Left cardiac atrium (tissue), 4 donors: Measurements from ENCODE around the gene IDUA. TPM values are rescaled to one million over a fixed set of nuclear protein-coding genes. Genes with fewer than 3 reads are reported as not detected.
A peak's percentile ranks its signal among the peaks of the same experiment; 100 is the strongest.
"Not testable (repeated sequence)": the region's sequence is repeated elsewhere in the genome, so short reads cannot be mapped to it uniquely, and the experiment has no call there.

ENCODE experiments used
- ATAC-seq, 2 donors: fragments of 200-7000 bp; cut with Tn5 transposase; one replicate each; pipeline ENCODE4 v1.9.1; 2020; ENCODE audit warnings: mild to moderate bottlenecking in 2 of 2, moderate library complexity in 2 of 2
- DNase-seq: peaks from one replicate; pipeline ENCODE4 v3.0.0-alpha.2; 2020
- intact Hi-C, 2 donors: fragments of 100-400 bp; cut with DNase I; formaldehyde crosslinking; loops; one replicate each; pipeline versions ENCODE4 v1.14.1 to v1.15.1; 2022 to 2023
- total RNA-seq, 2 donors: library from RNA; stranded (reverse); fragmentation: NEBNext Ultra II Directional; extraction: Animal tissue kit (Norgen Biotek cat#: 25700); gene quantifications; one replicate each; pipeline ENCODE4 v1.2.1, GENCODE V29; 2021
- donor health status: DM: no; HTN: yes; CAD: no.
- donor health status: DM: no; HTN: yes; CAD: no; lungs with severe emphysema.
- donor health status: DM: yes; HTN: yes; CAD: no.
- donor health status: Dilated cardiomyopathy.

IDUA gene
- total RNA-seq, 2 donors from 2014 or later, result 15.4 to 18.7 TPM

DNA sequence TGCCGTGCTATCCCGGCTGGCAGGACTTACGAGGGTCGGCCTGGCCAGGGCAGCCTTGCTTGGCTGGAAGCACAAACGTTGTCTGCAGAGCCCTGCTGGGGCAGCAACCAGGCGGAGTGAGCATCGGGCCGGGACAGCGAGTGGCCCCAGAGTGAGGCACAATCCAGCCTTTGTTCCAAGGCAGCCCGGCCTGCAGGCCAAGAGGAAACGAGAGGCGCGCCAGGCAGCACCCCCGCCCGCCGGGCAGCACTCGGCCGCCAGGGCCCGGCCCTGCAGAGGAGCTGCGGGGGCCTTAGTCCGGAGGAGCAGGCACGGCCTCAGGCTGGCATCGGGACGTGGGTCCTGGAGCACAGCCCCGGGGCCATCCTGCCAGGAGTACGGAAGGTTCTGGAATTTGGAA is 48.7 kb downstream of the IDUA start:
- DNase-seq, result peak; percentile 67
- peak; percentile 39 to 49 for ATAC-seq
- intact Hi-C loops, result no loop called here

DNA sequence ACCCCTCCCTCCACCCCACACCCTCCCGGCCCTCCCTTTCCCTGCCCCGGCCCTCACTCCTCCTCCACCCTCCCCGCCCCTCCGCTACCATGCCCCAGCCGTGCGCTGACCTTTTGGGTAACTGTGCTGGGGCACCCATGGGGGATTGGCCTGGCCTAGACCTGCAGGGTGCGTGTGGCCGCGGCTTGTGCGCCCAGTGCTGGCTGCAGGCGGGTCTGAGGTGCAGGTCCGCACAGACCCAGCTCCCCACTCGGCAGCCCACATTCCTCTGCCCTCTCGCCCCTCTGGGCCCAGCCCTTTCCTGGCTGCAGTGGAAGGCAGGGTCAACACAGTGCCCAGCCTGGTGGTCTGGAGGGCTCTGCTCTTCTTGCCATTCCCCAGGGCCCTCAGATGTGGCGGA is 49.3 kb downstream of the IDUA start:
- intact Hi-C loops, result no loop called here
- peak in 1 of 2 donors; percentile 0 for ATAC-seq
- DNase-seq, result no peak

GRCh38 chr4:1036976-1037810 is 50.3 kb downstream of the IDUA start:
- ATAC-seq (no peak), DNase-seq (no peak)
- intact Hi-C loops, result no loop called here

GRCh38 chr4:1038948-1039492 is 52.2 kb downstream of the IDUA start:
- intact Hi-C loops, result no loop called here
- ATAC-seq (no peak), DNase-seq (no peak)

GRCh38 chr4:1039493-1040343 is 52.9 kb downstream of the IDUA start:
- intact Hi-C loops, result no loop called here
- peak; percentile 65 for DNase-seq
- ATAC-seq, result peak; percentile 20 to 28

DNA sequence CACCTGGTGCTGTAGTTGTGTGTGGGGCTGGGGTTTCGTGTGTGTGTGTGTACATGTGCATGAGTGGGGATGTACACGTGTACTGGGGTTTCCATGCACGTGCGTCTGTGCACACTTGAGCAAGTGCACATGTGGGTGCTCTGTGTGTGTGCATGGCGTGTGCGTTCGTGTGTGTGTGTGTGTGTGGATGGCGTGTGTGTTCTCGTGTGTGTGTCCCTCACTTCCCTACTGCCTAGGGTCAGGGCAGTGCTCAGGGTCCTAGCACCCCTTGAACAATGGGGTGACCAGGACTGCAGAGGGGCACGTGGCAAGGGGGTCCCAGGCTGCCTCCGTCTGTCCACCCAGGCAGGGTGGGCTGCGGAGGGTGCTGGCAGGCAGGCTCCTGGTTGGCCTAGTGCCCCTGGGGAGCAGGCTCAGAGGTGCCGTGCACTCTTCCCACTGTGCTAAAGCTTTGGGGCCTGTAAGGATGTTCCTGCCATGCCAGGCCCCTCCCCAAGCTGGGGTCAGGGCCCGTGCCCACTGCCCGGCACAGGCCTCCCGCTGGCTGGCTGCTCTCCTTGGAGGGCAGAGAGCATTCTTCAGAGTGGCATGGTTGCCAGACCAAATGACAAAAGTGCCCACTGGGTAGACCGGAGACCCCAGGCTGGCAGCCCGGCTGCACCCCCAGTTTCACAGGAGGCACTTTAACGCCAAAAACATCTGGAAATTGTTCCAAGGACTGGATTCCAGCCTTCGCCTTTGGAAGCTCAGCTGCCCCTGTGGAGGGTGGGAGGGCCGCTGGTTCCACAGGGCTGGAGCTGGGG is 53.7 kb downstream of the IDUA start:
- DNase-seq (no peak), ATAC-seq (no peak)

GRCh38 chr4:1041147-1041935 is 54.5 kb downstream of the IDUA start:
- ATAC-seq (peak in 1 of 2 donors; percentile 2), DNase-seq (no peak)
- intact Hi-C loops, result no loop called here

More for the DNA sequence above, 53.7 kb downstream of the IDUA start:
- intact Hi-C loops, result no loop called here

DNA sequence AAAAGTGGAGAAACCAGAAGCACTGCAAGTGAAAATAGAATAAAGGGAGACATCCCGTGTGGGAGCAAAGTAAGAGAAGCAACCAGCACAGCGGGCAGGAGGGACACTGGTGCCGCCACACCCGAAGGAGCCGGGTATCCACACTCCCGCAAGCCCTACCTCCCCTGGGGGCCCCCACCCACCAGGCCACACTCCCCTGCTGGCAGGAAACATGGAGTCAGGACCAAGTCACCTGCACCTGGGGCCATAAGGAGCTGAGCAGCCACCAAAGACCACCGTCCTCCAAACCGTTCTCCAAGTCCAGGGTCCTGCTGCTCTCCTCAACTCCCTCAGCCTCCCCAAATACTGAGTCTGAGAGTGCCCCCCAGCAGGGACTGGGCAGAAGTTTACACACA is 55.1 kb downstream of the IDUA start:
- intact Hi-C loops, result no loop called here
- DNase-seq (no peak), ATAC-seq (no peak)

DNA sequence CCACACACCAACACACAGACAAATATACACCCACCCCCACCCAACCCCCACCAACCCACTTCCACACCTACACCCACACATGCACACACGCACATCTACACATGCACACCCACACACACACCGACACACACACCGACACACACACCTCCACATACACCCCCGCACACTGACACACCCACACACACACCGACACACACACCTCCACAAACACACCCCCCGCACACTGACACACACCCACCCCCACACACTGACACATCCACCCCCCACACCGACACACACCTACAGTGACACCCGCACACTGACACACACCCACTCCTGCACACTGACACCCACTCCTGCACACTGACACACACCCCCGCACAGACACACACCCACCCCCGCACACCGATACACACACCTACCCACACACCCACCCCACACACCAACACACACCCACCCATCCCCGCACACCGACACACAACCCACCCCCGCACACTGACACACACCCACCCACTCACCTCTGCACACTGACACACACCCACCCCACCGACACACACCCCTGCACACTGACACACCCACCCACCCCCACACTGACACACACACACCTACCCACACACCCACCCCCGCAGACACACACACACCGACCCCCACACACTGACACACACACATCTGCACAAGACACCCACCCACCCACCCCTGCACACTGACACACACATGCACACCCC is 55.7 kb downstream of the IDUA start:
- peak; percentile 24 for DNase-seq

DNA sequence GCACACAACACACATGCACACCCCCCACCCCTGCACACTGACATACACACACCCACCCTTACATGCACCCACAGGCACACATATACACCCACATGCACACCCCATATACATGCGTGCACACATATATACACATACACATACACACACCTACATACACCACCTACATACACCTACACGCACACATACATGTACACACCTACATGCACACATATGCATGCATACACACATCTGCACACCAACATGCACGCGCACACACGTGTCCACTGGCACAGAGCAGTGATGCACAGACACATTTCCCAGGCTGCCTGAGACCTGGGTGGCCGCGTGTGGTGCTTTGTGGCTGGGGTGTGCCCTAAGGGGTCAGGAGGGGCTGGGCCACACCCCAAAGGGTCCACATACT is 56.3 kb downstream of the IDUA start:
- intact Hi-C loops, result no loop called here
- no peak for ATAC-seq
- no peak for DNase-seq

More for the DNA sequence above, 55.7 kb downstream of the IDUA start:
- intact Hi-C loops, result no loop called here
- no peak for ATAC-seq

DNA sequence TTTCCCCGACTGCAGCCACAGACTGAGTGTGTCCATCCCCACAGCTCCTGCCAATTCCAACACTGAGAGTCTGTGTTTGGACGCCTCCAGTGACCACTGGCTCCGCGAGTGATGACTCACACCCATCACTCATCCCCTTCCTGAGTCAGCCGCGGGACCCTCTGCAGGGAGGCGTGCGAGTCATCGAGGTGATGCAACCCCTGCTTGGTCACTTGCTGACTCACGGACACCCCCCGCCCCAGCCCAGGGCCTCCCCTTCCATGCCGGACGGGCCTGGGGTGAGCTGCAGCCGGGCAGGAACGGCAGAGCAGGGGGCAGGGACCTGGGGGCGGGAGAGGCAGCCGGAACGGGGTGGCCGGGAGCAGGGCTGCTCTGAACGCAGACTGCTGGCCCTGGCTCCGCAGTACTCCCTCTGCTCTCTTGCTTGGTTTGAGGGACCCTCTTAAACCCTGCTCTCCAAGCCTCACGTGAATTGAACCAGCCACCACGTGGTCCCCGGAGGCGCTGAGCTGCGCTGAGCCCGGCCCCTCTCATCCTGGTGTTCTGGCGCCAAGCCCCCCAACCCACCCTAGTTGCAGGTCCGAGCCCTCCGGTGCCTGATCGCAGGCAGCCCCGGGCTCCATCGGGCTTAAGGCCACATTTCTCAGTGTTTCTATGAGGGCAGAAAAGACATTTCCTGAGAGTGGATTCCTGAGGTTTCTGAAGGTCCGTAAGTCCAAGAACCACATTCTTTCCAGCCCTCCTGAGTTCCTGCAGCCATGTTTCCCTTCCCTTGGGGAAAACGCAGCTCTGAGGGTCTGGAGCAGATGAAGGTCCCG is 57.0 kb downstream of the IDUA start:
- intact Hi-C loops, result no loop called here
- ATAC-seq (peak; percentile 80 to 92), DNase-seq (peak; percentile 95)

DNA sequence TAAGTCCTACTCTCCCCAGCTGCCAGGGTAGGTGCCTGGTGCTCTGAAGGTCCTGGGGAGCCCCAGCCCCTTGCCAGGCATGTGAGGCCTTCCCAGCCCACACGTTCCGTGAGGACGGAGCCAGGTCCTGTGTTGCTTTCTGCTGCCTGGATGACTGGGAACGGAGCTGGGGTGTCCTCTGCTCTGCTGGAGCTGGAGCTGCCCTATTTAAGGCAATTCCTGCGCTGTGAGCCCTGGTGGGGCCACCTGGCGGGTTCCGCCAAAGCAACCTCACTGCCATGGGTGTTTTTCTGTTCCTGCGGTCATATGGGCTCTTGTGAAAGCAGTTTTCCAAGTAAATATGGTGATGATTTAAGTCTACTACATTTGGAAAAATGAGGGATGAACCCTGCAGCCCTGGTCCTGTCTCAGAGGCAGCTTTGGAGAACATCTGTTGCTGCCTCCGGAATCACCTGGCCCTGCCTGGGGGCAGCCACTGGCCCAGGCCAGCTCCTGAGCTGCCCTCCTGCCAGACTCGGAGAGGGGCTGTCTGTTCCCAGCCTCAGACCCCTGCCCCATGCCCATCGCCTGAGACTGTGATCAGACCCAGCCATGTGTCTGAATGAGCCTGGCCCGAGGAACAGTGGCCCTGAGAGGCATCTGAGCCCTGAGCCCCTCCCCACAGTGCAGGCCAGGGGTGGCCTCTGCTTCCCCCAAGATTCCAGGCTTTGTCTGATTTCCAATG is 57.8 kb downstream of the IDUA start:
- DNase-seq (peak; percentile 24), ATAC-seq (no peak)
- intact Hi-C loops, result no loop called here

- no peak for ATAC-seq
- intact Hi-C loops, result no loop called here
- peak; percentile 26 for DNase-seq
Measured at GRCh38 chr4:1045193-1045594, 58.4 kb downstream of the IDUA start.

GRCh38 chr4:1045595-1046201 is 58.9 kb downstream of the IDUA start:
- intact Hi-C loops, result no loop called here
- no peak for ATAC-seq
- peak; percentile 27 for DNase-seq

GRCh38 chr4:1046581-1047011 is 59.8 kb downstream of the IDUA start:
- DNase-seq (peak; percentile 77), ATAC-seq (peak; percentile 2 to 36)
- intact Hi-C loops, result not testable (repeated sequence)
